Keratinocyte (primary cell): ENCODE measurements around the gene SLCO4C1. TPM values are rescaled to one million over a fixed set of nuclear protein-coding genes. Genes with fewer than 3 reads are reported as not detected.

Source experiments
- DNase-seq: peaks from one replicate; pipeline ENCODE4 v3.0.0-alpha.2; 2011; ENCODE audit warnings: low read depth, missing footprints, low spot score
- FAIRE-seq: peaks from 2 replicates; lab custom pipeline; 2011; peaks lifted over from hg19 to GRCh38; lab: Jason Lieb, UNC
- H2AFZ ChIP-seq: 2 replicates; pipeline ENCODE4 v1.6.0; 2012; ENCODE audit warnings: low read length, control low read depth, inconsistent platforms; ENCODE audit not compliant: control insufficient read depth
- H3K27ac ChIP-seq: 2 replicates; pipeline ENCODE4 v1.5.1; 2011; ENCODE audit warnings: low read length; ENCODE audit not compliant: control insufficient read depth, insufficient read depth
- H3K27me3 ChIP-seq: 3 replicates; pipeline ENCODE4 v1.6.0; 2011; ENCODE audit warnings: low read length; ENCODE audit not compliant: control insufficient read depth, insufficient read depth; ENCODE audit errors: extremely low read depth
- H3K36me3 ChIP-seq, 2 experiments: 2 replicates in 1 of 2; 3 replicates in 1 of 2; pipeline ENCODE4 v1.5.1; 2011; ENCODE audit warnings: low read length in 2 of 2, mild to moderate bottlenecking in 1 of 2; ENCODE audit not compliant: control insufficient read depth in 2 of 2, insufficient read depth in 2 of 2; ENCODE audit errors: extremely low read depth in 1 of 2
- H3K4me1 ChIP-seq: 3 replicates; pipeline ENCODE4 v1.5.1; 2011; ENCODE audit warnings: low read length; ENCODE audit not compliant: control insufficient read depth, insufficient read depth; ENCODE audit errors: extremely low read depth
- H3K4me2 ChIP-seq: 3 replicates; pipeline ENCODE4 v1.6.0; 2011; ENCODE audit warnings: low read depth, low read length; ENCODE audit not compliant: control insufficient read depth, insufficient read depth; ENCODE audit errors: extremely low read depth
- H3K4me3 ChIP-seq, 3 experiments: fragments of 200-600 bp in 1 of 3; sonication (generic) in 1 of 3; 2 replicates in 2 of 3; 3 replicates in 1 of 3; pipeline ENCODE4 v1.5.1; 2011 to 2016; ENCODE audit warnings: low read length in 3 of 3, mild to moderate bottlenecking in 3 of 3, control low read depth in 2 of 3, inconsistent platforms in 1 of 3, low read depth in 1 of 3, mixed read lengths in 1 of 3, mixed run types in 1 of 3, moderate library complexity in 1 of 3; ENCODE audit not compliant: control insufficient read depth in 2 of 3, insufficient read depth in 2 of 3; ENCODE audit errors: extremely low read depth in 1 of 3
- H3K79me2 ChIP-seq: 2 replicates; pipeline ENCODE4 v1.6.0; 2012; ENCODE audit warnings: low read length; ENCODE audit not compliant: control insufficient read depth, insufficient read depth
- H3K9ac ChIP-seq: 3 replicates; pipeline ENCODE4 v1.6.0; 2011; ENCODE audit warnings: low read length; ENCODE audit not compliant: control insufficient read depth, insufficient read depth; ENCODE audit errors: extremely low read depth
- H3K9me1 ChIP-seq: 3 replicates; pipeline ENCODE4 v1.6.0; 2011; ENCODE audit warnings: low read length; ENCODE audit not compliant: control insufficient read depth, insufficient read depth; ENCODE audit errors: extremely low read depth
- H3K9me3 ChIP-seq: 2 replicates; pipeline ENCODE4 v1.5.1; 2012; ENCODE audit warnings: low read depth, low read length; ENCODE audit not compliant: control insufficient read depth
- H4K20me1 ChIP-seq: 3 replicates; pipeline ENCODE4 v1.6.0; 2011; ENCODE audit warnings: low read length; ENCODE audit not compliant: control insufficient read depth, insufficient read depth; ENCODE audit errors: extremely low read depth
- EZH2 ChIP-seq: IDR thresholded peaks from one replicate; pipeline ENCODE4 v1.6.1; 2012; ENCODE audit warnings: inconsistent platforms, mild to moderate bottlenecking, low read length, moderate library complexity
- dilution Hi-C: fragments of 300-500 bp; cut with MboI; formaldehyde crosslinking; loops from one replicate; pipeline ENCODE4 v1.7.0; 2020; ENCODE audit warnings: low sequenced_read_pairs; ENCODE audit not compliant: extremely low pct_ligation_motif_present
- polyA plus RNA-seq, 5 experiments: library from polyadenylated mRNA; depleted of rRNA in 3 of 5; stranded (reverse) in 3 of 5; stranded (forward) in 1 of 5; unstranded in 1 of 5; fragments of >200 nt; gene quantifications; 1 replicate in 1 of 5; 2 replicates in 3 of 5; 3 replicates in 1 of 5; pipeline versions ENCODE4 v1.2.1 to v1.2.3, GENCODE V29; 2011 to 2012; ENCODE audit warnings: missing spikeins in 2 of 5, low read depth in 1 of 5, low replicate concordance in 1 of 5
- TF ChIP-seq, protein P1 (sequence below), 3 experiments: IDR thresholded peaks in 1 of 3; conservative IDR thresholded peaks in 1 of 3; optimal IDR thresholded peaks in 1 of 3; 2 replicates in 2 of 3; 3 replicates in 1 of 3; pipeline versions ENCODE3 to v1.5.1; 2011; ENCODE audit warnings: low read length in 3 of 3, mild to moderate bottlenecking in 3 of 3, moderate library complexity in 2 of 3, control low read depth in 1 of 3, inconsistent platforms in 1 of 3; ENCODE audit not compliant: insufficient read depth in 2 of 3; ENCODE audit errors: extremely low read depth in 1 of 3

Gene SLCO4C1
- polyA plus RNA-seq, 1 donor (not counting 4 experiments of a cell fraction or from before 2014, with no cell fraction given), result 0.01 TPM

DNA sequence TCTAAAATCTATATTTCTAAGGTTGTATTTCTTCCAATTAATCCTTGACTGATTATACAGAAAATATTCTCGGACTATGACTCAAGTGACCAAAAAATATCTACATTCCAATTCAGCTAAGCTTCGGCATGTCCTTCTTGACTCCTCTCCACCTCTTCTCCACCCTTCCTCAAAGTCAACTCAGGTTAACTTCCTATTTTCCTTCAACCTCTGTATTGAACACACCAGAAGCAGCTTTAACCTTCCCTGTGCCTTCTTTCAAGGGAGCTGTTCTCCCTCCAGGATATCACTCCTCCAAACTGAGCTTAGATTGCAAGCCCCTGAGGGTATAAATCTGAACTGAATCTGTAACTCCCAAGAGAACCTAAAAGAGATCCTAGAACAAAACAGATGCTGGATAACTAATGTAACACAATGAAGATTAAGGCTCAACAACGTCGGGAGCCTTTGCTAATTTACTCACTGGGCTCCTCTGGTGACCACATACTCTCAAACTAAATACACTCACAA is 1.1 kb downstream of the SLCO4C1 start:
- H3K27me3 ChIP-seq, result no peaks in the 10 kb centered on the region
- no peaks in the 10 kb centered on the region for H3K9me1 ChIP-seq
- H3K4me1 ChIP-seq, result no peaks in the 10 kb centered on the region
- no peak overlapping the region for H3K4me3 ChIP-seq
- no peak overlapping the region for H2AFZ ChIP-seq
- FAIRE-seq (no peak), DNase-seq (no peak)
- no peaks in the 10 kb centered on the region for H4K20me1 ChIP-seq
- no peak overlapping the region for H3K27ac ChIP-seq
- no peaks in the 10 kb centered on the region for H3K79me2 ChIP-seq
- no peak overlapping the region for H3K9ac ChIP-seq
- dilution Hi-C loops, result no loop called here
- no peaks in the 10 kb centered on the region for H3K36me3 ChIP-seq
- TF ChIP-seq, protein P1, sequence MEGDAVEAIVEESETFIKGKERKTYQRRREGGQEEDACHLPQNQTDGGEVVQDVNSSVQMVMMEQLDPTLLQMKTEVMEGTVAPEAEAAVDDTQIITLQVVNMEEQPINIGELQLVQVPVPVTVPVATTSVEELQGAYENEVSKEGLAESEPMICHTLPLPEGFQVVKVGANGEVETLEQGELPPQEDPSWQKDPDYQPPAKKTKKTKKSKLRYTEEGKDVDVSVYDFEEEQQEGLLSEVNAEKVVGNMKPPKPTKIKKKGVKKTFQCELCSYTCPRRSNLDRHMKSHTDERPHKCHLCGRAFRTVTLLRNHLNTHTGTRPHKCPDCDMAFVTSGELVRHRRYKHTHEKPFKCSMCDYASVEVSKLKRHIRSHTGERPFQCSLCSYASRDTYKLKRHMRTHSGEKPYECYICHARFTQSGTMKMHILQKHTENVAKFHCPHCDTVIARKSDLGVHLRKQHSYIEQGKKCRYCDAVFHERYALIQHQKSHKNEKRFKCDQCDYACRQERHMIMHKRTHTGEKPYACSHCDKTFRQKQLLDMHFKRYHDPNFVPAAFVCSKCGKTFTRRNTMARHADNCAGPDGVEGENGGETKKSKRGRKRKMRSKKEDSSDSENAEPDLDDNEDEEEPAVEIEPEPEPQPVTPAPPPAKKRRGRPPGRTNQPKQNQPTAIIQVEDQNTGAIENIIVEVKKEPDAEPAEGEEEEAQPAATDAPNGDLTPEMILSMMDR (optimal IDR thresholded peaks at IDR 0.05 in 1 of 3, IDR thresholded peaks at IDR 0.05 in 1 of 3, conservative IDR thresholded peaks at IDR 0.05 in 1 of 3; ENCODE audit: extremely low read depth in 1 of 3, insufficient read depth in 2 of 3, low read length in 3 of 3), result no peak
- no peak for TF ChIP-seq EZH2
- no peak overlapping the region for H3K4me2 ChIP-seq
- no peaks in the 10 kb centered on the region for H3K9me3 ChIP-seq

DNA sequence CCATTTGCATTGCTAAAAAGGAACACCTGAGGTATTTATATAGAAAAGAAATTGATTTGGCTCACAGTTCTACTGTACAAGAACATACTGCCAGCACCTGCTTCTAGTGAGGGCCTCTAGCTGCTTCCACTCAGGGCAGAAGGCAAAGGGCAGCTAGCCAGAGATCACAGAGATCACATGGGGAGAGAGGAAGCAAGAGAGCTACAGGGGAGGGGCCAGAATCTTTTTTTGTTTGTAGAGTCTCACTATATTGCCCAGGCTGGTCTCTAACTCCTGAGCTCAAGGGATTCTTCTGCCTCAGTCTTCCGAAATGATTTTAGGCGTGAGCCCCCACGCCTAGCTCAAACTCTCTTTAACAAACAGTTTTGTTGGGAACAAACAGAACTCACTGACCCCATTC is 6.1 kb downstream of the SLCO4C1 start:
- no peak overlapping the region for H3K9ac ChIP-seq
- H3K4me3 ChIP-seq, result no peak overlapping the region
- TF ChIP-seq EZH2, result no peak
- TF ChIP-seq, protein P1 (optimal IDR thresholded peaks at IDR 0.05 in 1 of 3, IDR thresholded peaks at IDR 0.05 in 1 of 3, conservative IDR thresholded peaks at IDR 0.05 in 1 of 3; ENCODE audit: extremely low read depth in 1 of 3, insufficient read depth in 2 of 3, low read length in 3 of 3), result no peak
- H3K79me2 ChIP-seq, result no peaks in the 10 kb centered on the region
- H3K4me1 ChIP-seq, result no peaks in the 10 kb centered on the region
- dilution Hi-C loops, result no loop called here
- no peaks in the 10 kb centered on the region for H3K9me1 ChIP-seq
- no peaks in the 10 kb centered on the region for H3K27me3 ChIP-seq
- no peak for DNase-seq
- FAIRE-seq, result no peak
- no peaks in the 10 kb centered on the region for H3K36me3 ChIP-seq
- H4K20me1 ChIP-seq, result no peaks in the 10 kb centered on the region
- H2AFZ ChIP-seq, result no peak overlapping the region
- no peak overlapping the region for H3K27ac ChIP-seq
- no peak overlapping the region for H3K4me2 ChIP-seq
- H3K9me3 ChIP-seq, result no peaks in the 10 kb centered on the region
